Choroid plexus epithelial cell (primary cell): Measurements from ENCODE around the gene DNAH14.
"Not testable (repeated sequence)": the region's sequence is repeated elsewhere in the genome, so short reads cannot be mapped to it uniquely, and the experiment has no call there.

Experiments used
- DNase-seq: peaks from one replicate; pipeline ENCODE4 v3.0.0-alpha.2; 2010; ENCODE audit warnings: low read depth
- H3K4me3 ChIP-seq: 2 replicates; pipeline ENCODE4 v1.5.1; 2011; ENCODE audit warnings: low read depth, mild to moderate bottlenecking, control low read depth, low read length, moderate library complexity
- CTCF ChIP-seq: conservative IDR thresholded peaks from 2 replicates; pipeline ENCODE4 v1.5.1; 2011; ENCODE audit warnings: low read depth, mild to moderate bottlenecking, control low read depth, inconsistent platforms, low read length, moderate library complexity

DNAH14 gene

DNA sequence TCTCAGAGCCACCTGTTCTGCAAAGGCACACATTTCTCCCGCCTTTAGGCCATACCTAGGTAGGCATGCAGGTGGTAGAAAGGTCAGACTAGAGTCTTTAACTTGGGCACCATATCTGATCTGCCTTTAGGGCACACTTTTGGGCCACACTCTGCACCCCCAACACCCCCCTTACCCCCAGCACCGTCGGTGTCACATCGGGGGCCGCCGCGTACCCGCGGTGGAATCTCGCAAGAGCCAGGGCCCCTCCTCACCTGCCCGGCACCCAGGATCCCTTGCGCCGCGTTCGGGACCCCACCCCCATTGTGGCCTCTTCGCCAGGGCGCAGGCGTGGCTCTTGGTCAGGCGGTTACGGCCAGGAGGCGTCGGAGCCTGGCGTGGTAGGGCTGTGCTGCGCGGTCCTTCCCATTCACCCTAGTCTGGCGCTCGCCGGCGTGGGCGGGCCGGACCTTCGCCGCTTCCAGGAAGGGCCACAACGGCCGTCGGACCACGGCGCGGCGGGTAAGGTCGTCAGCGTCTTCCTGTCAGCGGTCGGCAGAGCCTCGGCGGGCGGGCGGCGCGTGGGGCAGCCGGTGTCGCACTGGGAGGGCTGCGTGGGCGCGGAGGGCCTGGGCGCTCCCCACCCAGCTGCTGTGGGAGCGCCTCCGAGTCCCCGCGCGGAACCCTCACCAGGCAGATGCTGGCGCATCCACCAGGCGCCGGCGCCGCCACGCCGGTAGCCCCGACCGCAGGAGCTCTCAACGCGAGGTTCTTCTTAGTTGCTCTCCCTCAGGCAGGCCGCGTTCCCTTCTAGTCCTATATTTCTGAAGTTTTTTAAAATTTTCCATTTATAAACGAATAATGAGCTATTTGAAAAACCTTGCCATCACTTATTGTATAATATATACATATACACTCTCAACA is at the start of gene DNAH14:
TSS of gene DNAH14 (plus strand) at position 341 of the 903 bp plus-strand sequence. CDS start 23,028 bp downstream, outside the sequence.
- peak; percentile 76 for DNase-seq
- peak within 1 kb of the TSS; percentile 68 for H3K4me3 ChIP-seq
- no peak for TF ChIP-seq CTCF

DNA sequence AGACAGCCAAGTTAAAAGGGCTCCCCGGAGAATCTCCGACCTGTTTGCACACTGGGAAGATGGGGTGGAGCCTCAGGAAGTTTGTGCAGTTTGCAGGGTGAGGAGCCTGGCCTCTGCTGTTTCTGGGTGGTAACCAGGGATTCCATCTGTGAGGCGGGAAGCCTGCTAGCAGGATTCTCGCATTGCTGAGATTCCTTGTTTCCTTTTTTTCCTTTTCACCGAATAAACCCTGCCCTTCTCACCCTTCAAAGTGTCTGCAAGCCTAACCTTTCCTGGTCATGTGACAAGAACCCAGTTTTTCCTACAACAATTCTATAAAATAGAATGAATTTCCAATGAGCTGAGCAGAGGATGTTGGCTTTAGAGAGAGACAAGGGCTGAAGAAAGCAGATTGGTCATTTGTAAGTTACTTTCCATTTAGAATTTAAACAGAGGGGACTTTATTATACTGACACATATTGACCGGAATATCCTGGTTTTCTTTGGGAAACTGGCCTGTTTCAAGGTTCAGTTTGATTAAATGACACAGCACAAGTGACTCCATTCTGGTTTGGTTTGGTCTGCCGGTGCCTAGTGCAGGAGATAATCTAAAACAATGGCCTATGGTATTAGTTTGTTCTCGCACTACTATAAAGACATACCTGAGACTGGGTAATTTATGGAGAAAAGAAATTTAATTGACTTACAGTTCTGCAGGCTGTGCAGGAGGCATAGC is 48.7 kb upstream of the DNAH14 start:
- no peak for TF ChIP-seq CTCF
- DNase-seq = peak; percentile 9
- H3K4me3 ChIP-seq = no peak overlapping the region

DNA sequence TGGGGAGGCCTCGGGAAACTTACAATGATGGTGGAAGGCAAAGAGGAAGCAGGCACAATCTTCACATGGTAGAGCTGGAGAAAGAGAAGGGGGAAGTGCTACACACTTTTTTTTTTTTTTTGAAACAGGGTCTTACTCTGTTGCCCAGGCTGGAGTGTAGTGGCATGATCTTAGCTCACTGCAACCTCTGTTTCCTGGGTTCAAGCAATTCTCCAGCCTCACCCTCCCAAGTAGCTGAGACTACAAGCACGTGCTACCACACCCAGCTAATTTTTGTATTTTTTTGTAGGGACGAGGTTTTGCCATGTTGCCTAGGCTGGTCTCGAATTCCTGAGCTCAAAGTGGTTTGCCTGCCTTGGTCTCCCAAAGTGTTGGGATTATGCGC is 48.2 kb upstream of the DNAH14 start:
- not testable (repeated sequence) for H3K4me3 ChIP-seq, DNase-seq

GRCh38 chr1:224881762-224882211 is 47.7 kb upstream of the DNAH14 start:
- TF ChIP-seq CTCF = no peak
- H3K4me3 ChIP-seq = no peak overlapping the region
- DNase-seq = no peak

DNA sequence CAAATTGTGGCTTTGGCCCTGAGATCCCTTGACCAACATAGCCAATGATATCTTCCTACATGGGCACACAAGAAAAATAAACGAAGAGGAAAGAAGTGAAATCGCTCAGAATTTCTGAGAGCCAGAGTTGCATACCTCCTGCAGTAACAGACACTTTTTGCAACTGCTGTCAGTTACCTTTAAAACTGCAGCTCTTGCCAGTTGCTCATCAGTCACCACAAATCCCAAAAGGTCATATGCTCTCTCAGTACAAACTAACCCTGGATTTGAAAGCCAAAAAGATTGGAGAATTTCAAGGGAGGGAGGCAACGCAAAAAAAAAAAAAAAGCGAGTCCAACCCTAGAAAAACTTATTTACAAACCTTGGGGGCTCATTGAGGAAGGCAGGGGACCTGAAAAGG is 47.2 kb upstream of the DNAH14 start:
- no peak for DNase-seq
- H3K4me3 ChIP-seq = no peak overlapping the region
- no peak for TF ChIP-seq CTCF

DNA sequence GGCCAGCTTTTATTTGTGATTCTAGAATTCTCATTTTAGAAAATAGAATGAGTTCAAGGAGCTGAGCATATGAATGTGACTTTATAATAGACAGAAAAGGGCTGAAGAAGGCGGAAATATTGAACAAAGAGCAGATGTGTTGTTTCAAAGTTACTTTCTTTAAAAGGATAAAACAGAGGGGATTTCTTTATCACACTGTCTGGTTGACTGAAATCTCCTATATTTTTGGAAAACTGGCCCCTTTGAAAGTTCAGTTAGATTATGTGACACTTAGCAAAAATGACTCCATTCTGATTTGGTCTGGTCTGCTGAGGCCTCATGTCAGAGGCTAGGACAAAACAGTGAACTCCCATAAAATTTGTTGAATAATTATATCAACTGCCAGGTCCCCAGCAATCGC is 46.4 kb upstream of the DNAH14 start:
- DNase-seq = no peak
- TF ChIP-seq CTCF = no peak
- H3K4me3 ChIP-seq = no peak overlapping the region

DNA sequence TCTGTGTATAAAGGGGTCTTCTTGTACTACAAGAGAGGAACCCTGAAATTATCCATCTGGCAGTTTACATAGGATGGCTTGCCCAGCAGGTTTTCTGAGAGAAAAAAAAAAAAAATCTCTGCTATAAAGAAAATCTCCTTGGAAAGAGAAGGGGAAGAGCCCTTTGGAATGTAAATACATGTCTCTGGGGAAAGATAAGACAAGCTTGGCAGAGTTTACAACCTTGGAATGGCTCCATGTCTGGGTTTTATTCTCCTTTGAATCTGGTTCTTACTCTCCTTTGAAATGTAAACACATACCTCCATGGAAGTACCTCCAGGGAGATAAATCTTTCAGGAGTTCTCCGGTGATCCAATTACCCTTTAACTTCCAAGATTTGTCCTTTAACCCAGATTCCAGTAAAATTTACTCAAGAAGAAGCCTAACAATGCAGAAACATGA is 45.1 kb upstream of the DNAH14 start:
- no peak for TF ChIP-seq CTCF
- H3K4me3 ChIP-seq = no peak overlapping the region
- DNase-seq = peak; percentile 9

- not testable (repeated sequence) for H3K4me3 ChIP-seq
Observed at GRCh38 chr1:224885376-224885775, 44.1 kb upstream of the DNAH14 start.

More at GRCh38 chr1:224885376-224885775, 44.1 kb upstream of the DNAH14 start:
- not testable (repeated sequence) for DNase-seq
